NCI-H226 (cell line): ENCODE results near the gene TTF2.

Experiments used
- DNase-seq: peaks from one replicate; pipeline ENCODE4 v3.0.0-alpha.2; 2015

Gene TTF2

DNA sequence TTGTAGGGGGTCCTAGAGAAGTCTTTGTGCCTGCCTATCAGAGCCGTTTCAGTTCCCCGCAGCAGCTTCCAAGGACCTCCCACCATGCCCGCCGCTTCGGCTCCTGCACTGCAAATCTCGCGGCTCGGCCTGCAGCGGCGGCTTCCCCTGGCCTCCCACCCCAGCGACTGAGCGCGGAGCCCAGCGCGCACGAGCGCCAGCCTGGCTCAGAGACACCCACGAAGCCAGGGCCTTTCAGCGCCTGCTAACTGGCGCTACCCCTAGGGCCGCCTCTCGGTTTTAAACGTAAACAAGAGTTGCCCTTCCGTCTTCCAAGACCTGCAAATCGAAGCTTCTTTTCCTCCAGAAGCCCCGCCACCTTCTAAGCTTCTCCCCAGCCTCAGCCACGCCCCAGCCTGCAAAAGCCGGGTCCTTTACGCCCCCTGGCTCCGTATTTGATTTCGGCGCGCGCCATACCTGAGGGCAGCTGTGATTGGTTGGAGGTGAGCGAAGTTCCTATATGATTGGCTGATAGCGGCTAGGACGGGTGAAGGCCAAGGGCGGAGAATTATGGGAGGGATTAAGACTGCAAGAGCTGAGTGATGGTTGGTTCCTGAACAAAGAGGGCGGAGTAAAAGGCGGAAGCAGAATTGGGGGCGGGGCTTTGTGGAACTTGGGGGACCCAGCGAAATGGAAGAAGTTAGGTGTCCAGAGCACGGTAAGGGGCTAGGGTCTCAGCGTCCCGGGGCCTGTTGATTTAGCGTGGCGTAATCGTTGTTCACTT lies at the start of gene TTF2:
Gene TTF2, plus strand, starts transcription at position 649 of the 763 bp plus-strand sequence. Its CDS starts 21 bp downstream, at position 670.
- peak; percentile 98 for DNase-seq

DNA sequence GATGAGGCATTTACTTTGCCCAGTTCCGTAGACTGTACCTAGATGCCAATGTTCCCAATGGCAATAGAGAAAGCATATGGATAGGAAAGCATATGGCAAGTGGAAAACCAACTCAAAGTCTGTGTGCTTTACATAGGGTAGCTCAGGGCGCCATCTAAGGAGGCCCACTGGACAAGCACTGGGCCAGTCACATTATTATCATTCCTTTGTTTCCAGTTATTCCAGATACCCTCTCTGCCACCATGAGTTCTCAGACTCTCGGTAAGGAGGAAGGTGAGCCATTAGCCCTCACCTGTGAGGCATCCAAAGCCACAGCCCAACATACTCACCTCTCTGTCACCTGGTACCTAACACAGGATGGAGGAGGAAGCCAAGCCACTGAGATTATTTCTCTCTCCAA lies 48.8 kb upstream of the TTF2 start:
- no peak for DNase-seq

DNA sequence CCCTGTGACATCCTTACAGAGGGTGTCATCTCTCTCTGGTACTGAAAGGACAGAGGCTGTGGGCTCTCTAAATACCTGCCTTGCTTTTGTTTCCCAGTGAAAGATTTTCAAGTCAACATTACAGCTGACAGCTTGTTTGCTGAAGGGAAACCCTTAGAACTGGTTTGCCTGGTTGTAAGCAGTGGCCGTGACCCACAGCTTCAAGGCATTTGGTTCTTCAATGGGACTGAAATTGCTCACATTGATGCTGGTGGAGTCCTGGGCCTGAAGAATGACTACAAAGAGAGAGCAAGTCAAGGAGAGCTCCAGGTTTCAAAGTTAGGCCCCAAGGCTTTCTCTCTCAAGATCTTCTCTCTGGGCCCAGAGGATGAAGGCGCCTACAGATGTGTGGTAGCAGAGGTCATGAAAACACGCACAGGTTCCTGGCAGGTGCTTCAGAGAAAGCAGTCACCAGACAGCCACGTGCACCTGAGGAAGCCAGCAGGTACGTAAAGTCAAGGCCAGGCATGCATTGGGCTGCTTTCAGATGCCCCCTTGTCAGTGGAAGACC lies 46.7 kb upstream of the TTF2 start:
- no peak for DNase-seq

DNA sequence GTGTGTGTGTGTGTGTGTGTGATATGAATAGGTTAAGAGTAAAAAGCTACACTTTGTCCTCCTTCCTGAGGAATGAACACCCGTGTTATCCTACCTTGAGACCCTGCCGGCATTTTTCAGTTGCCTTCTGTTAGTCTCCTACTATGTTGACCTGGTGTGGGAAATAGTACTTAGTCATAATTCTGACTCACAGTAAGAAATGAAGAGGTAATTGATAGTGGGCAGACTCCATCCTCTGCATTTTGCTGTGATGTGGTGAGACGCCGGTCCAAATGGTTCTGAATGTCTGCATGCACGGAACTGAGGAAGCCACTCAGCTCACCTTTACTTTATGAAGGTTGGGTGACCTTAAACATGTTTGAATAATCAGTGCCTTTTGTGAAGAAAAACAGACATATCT lies 45.9 kb upstream of the TTF2 start:
- DNase-seq, result peak; percentile 12

DNA sequence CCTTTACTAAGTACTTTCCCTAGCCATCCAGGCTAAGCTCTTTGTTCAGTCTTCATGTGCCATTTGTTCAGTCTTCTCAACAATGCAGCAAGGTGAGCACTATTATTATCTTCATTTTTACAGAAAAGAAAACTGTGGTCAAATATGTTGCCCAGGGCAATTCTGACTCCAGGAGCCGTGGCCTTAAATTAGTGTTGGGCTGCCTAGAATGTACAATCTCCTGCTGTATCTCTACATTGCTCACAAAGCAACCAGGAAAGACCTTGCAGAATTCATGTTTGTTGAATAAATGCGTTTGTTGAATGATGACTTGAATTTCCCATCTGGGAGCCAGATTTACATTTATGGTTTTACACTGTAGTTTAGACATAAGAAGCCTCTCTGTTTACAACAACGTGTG lies 44.4 kb upstream of the TTF2 start:
- no peak for DNase-seq

DNA sequence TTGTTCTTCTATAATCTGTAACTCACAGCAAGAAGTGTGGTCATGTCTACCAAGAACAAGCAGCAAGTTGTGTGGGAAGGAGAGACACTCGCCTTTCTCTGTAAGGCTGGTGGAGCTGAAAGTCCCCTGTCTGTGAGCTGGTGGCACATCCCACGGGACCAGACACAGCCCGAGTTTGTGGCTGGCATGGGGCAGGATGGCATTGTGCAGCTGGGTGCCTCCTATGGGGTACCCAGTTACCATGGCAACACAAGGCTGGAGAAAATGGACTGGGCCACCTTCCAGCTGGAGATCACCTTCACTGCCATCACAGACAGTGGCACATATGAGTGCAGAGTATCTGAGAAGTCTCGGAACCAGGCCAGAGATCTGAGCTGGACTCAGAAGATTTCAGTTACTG lies 43.1 kb upstream of the TTF2 start:
- DNase-seq, result no peak

DNA sequence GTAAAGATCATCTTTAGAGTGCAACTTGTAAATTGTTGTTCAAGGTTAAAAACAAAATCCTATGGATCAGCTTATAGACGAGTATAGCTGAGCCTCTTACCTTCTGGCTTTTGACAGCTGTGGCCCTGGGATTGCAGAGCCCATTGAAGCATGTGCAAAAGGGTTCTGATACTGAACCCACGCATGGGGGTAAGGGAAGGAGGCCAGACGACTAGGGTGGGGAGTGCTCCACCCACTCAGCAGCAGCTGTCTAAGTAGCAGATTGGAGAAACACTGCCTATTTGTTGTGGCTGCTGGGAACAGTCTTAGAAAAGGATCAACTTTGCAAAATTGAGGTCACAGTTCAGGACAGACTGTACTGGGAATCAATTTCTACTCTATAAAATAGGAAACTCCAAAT lies 42.5 kb upstream of the TTF2 start:
- no peak for DNase-seq

DNA sequence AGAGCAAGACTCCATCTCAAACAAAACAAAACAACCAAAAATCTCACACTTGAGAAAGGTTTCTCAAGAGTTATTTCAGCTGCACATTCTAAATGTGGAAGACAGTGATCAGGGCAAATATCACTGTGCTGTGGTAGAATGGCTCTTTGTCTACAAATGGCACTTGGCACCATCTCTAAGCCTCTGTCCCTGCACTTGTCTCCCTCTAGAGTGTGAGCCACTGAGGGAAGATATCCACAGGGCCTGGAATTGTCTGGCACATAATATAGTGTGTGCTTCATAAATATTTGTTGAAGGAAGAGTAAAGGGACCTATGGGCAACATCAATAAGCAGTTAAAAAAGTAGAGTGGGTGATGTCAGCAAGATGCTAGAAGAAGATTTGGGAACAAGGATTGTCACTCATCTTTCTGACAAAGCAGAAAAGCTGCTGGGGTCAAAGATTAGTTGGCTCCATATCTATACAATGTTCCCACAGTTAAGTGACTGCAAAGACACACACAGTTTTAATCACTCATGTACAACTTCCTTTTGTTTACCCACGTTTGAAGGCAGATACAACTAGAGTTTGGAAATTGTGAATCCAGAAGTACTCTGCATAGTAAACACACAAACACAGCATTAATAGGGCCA lies 39.5 kb upstream of the TTF2 start:
- no peak for DNase-seq

DNA sequence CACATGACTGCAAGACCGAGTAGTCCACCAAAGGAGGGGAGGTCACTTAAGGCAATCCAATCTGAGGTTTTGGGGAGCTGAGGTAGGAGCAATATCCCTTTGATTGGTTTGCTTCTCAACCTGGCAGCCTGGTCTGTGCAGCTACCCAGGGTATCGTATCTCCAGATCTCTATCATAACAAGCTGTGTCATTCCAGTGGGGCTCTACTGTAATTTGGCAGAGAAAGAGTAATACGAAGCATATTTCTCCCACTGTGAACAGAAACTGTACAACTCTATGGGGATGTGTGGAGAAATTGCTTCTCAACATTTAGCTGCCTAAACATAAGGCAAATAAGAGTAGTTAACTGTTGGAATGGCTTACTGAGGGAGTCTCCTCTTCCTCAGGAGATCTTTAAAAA lies 38.0 kb upstream of the TTF2 start:
- DNase-seq, result no peak

DNA sequence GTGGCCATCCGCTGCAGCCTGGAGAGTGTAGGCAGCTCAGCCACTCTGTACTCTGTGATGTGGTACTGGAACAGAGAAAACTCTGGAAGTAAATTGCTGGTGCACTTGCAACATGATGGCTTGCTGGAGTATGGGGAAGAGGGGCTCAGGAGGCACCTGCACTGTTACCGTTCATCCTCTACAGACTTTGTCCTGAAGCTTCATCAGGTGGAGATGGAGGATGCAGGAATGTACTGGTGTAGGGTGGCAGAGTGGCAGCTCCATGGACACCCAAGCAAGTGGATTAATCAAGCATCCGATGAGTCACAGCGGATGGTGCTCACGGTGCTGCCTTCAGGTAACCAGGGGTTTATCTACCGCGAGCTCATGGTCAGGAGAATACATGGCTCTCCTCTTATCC lies 34.6 kb upstream of the TTF2 start:
- no peak for DNase-seq

DNA sequence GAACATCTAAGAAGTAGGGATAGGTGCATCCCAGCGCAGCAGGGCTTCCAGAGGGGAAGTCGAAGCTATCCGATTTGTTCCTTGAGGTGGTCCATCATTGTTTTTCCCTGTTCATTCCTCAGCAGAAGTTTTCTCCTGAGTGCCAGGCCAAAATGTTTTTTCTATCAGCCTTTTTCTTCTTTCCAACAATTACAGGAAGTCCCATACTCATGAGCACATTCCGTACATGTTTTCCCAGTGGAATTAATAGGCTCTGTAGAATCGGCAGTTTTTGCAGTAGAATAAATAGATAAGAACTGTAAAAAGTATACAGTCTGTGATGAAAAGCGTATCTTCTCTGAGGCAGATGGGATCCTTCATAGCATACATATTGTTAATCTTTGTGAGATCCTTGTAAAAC lies 33.8 kb upstream of the TTF2 start:
- no peak for DNase-seq

DNA sequence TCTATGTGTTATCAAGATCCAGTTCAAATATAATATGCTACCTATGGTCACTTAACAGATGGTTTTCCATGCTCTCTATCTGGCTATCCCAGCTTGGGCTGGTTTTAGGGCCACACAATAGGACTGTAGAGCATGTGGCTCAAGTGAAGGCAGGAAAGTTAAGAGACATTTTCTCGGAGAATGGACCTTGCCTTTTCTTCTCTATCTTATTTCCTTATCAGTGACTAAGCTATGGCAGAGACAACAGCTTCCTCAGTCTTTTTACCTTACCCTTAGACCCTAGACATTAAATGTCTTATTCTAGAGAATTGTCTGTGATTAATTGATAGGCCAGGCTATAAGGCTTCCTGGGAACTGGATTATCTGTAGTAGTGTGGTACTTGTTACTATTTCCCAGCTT lies 30.4 kb upstream of the TTF2 start:
- no peak for DNase-seq

DNA sequence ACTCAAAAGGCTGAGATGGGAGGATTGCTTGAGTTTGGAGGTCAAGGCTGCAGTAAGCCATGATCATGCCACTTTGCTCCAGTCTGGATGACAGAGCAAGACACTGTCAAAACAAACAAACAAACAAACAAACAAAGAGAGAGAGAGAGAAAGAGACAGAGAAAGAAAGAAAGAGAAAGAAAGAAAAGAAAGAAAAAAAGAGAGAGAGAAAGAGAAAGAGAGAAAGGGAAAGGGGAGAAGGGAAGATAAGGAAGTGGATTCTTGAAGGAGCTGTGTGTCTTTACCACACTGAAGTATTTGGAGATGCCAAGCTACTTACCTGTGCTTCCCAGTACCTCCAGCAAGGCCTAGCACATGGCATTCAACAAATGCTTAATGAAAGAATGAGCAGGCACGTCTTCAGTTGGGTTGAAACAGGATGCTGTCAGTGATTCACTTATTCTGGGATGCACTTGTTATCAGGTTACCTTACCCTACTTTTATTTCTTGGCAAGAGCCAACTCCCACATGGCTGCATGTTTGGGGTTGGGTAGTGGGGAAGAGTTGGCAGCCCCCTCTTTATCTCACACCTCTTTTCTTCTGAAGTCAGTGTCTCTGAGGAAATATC lies 29.8 kb upstream of the TTF2 start:
- DNase-seq, result peak; percentile 10

DNA sequence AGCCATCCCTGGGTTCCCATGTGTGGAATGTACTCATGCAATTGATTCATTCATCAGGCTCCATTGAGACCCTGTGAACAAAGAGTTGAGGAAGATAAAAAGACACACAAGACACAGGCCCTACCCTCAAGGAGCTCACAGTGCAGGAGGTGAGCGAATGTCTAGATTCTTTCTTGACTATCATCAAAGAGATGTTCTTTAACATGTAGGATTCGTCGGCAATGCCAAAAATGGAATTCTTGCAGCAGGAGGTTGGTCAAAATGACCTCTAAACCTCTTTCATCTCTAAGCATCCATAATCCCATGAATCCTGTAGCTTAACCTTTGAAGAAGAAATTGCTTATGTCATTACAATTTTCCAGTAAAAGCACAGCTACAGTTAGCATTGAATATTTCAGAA lies 27.9 kb upstream of the TTF2 start:
- no peak for DNase-seq

DNA sequence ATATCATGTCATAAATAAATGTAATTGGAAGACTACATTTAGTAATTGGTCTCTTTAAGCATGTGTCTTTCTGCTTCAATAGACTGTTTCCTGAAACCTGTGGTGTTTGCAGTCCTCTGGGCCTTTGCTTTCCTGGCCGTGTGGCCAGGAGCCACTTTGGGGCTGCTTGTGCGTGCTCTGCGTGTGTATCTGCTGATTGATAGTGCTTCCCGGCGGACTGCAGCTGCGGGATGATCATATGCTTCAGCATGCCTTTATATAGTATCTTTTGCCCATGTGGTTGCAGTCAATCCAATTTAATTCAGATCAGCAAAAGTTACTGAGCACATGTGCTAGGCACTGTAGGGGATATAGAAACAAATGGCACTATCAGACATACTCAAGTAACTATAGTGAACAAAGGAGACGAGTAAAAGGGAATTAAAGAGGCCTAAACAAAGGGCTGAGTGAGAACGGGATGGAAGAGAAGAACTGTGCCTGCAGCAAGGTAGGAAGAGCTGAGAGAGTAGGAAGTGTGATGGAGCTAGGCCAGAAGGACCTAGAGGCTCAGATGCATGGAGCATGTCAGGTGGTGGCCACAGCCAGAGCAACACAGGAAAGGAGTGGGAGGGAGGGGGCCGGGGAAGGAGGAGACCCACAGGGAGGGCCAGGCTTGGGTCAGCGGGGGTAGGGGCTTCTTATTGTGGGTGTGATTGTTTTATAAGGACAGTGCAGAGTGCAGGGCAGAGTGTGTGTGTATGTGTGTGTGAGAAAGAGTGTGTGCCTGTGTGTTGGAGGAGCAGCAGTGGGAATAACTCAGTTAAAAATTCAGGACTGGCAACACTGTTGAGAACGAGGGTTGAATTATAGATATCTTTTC lies 27.2 kb upstream of the TTF2 start:
- no peak for DNase-seq

DNA sequence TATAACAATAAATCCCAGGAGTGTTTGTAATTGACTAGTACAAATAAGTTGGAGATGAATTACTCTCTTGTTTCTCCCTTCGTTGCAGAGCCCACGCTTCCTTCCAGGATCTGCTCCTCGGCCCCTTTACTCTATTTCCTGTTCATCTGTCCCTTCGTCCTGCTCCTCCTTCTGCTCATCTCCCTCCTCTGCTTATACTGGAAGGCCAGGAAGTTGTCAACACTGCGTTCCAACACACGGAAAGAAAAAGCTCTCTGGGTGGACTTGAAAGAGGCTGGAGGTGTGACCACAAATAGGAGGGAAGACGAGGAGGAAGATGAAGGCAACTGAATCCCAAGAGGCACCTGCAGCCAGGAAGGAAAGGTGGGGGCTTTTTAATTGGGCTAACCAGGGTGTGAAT lies 26.4 kb upstream of the TTF2 start:
- DNase-seq, result no peak

DNA sequence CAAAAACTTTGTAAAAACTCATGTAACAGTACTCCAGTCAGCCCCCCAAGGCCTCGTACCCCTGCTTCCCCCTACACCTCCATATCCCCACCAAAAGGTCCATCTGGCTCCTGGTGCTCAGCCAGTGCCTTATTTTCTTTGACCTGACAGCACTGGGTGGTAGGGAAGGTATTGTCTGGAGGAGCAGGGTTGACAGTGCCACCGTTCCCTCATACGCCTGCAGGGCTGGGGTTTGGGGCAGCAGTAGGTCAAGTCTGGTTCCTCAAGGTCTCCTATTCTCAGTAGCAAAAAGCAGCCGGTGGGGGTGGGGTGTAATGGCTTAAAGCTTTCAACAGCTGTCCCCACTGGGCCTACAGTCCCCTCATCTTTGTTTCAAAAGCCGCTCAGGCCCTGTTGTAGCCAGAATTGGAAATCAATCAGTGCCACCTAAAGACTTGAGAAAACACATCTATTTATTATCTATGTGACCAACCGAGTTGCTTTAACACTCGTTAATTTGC lies 25.3 kb upstream of the TTF2 start:
- DNase-seq, result no peak

DNA sequence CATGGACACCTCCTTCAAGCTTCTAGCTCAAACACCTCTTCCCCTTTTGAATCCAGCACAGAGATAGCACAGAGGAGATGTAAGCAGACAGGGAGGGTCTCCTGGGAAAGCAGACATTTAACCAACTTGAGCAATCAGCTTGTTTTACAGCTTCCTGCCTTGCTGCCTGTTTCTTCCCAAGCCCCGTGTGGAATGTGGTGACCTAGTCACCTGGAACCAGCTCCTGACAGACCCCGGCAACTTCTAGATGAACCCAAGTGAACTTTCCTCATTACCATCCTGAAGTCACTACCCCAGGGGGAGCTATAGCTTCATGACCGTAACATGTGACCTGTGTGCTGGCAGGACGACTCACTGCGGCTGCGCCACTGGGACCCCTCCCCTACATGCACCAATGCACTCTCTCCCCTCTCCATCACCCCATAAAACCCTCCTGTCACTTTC lies 24.1 kb upstream of the TTF2 start:
- DNase-seq, result no peak

DNA sequence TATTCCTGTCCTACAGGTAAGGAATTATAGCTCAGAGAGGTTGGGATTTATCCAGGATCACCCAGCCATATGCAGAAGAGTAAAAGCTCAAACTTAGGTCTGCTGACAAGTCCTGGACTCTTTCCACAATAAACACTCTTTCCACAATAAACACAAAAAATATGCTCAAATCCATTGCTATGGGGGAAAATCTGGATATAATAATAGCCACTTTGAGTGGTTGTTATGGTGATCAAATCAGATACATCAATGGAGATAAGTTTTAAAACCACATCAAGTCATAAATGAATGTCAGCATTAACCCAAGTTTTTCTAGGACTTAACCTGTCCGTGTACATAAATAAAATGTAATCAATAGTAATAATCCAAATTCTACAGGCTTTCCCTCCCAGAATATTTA lies 22.3 kb upstream of the TTF2 start:
- no peak for DNase-seq

DNA sequence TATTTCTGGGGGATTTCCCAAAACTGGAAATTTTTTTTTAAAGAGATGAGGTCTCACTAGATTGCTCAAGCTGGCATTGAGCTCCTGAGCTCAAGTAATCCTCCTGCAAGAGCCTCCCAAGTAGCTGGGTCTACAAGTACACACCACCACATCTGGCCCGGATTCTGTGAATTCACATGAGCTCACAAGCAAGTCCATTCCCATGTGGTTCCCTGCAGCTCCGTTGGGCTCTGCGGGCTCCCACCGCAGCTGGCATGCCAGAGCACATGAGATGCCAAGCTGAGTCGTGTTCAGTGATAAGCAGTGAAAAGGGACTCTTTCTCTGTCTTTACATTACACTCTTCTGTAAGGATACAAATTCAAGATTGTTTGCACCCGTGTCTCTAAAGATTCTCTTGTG lies 21.9 kb upstream of the TTF2 start:
- DNase-seq, result no peak

DNA sequence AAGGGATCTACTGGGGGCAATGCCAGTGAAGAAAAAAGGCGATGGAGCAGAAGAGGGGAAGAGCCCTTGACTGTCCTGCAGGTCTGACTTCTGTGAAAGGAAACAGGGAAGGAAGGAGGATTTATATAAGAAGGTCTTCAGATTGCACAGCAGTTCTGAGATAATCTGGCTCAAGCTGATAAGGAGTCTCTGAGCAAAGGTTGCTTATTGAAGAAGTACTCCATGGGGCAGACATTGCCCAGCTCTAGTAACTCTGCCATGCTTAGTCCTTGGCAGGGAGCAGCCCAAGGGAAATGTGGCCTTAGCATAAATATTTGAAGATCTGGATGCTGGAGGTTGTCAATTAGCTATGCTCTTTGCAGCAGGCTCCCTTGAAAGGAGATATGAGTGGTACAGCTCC lies 15.9 kb upstream of the TTF2 start:
- DNase-seq, result no peak

DNA sequence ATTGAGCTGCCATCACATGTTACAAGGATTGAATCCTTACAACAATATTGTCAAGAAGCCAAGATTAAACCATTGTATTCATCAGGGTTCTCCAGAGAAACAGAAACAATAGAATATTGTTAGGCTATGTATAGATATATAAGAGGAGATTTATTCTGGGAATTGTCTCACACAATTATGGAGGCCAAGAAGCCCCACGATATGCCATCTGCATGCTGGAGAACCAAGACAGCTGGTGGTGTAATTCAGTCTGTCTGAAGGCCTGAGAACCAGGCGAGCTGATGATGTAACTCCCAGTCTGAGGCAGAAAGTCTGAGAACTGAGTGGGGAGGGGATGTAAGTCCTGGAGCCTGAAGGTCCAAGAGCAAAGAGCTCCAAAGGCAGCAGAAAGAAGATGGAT lies 14.5 kb upstream of the TTF2 start:
- no peak for DNase-seq

DNA sequence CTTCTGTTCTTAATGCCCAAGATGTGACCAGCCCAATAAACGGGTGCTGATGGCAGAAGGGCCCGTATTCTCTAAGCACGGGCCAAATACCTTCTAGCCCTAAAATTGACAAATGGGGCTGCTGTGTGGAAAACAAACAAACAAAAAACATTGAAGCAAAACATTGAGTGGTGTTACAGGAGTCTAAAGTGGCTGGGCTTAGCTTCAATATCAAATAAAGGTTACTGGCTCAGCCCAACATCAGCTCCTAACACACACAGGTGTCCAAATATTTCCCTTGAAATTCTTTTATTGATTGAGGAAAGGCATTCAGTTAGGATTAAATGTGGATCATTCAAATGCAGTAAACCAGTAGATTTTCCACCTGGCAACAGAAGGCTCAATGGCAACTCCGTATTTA lies 13.3 kb upstream of the TTF2 start:
- DNase-seq, result no peak
